C4-2B (cell line): ENCODE data around the gene RASA3.

Source experiments
- H3K27ac ChIP-seq: fragments of 450-650 bp; 2 replicates; pipeline ENCODE4 v1.5.1; 2017
- ZFX ChIP-seq: fragments of 450-650 bp; IDR thresholded peaks from 2 replicates; pipeline ENCODE4 v1.6.1; 2017
- TF ChIP-seq, protein P1 (sequence below): fragments of 450-650 bp; conservative IDR thresholded peaks from 2 replicates; pipeline ENCODE4 v1.5.1; 2017; ENCODE audit warnings: mild to moderate bottlenecking

RASA3 gene

DNA sequence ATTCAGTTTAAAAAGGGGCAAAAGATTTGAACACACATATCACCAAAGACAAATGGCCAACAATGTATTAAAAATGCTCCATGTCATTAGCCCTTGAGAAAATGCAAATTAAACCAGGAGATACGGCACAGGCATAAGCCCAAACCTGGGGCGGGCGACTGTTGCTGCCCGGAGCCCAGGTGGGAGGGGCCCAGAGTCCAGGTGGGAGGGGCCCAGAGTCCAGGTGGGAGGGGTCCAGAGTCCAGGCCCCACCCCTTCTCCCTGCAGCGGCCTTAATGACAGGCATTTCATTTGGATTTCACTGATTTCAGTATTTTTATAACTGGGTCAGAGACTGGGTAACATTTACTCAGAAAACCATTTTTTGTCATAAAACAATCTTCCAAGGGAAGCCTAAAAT lies 78.2 kb downstream of the RASA3 start:
- TF ChIP-seq ZFX = no peak
- TF ChIP-seq, protein P1, sequence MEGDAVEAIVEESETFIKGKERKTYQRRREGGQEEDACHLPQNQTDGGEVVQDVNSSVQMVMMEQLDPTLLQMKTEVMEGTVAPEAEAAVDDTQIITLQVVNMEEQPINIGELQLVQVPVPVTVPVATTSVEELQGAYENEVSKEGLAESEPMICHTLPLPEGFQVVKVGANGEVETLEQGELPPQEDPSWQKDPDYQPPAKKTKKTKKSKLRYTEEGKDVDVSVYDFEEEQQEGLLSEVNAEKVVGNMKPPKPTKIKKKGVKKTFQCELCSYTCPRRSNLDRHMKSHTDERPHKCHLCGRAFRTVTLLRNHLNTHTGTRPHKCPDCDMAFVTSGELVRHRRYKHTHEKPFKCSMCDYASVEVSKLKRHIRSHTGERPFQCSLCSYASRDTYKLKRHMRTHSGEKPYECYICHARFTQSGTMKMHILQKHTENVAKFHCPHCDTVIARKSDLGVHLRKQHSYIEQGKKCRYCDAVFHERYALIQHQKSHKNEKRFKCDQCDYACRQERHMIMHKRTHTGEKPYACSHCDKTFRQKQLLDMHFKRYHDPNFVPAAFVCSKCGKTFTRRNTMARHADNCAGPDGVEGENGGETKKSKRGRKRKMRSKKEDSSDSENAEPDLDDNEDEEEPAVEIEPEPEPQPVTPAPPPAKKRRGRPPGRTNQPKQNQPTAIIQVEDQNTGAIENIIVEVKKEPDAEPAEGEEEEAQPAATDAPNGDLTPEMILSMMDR = no peak
- H3K27ac ChIP-seq = no peak overlapping the region

DNA sequence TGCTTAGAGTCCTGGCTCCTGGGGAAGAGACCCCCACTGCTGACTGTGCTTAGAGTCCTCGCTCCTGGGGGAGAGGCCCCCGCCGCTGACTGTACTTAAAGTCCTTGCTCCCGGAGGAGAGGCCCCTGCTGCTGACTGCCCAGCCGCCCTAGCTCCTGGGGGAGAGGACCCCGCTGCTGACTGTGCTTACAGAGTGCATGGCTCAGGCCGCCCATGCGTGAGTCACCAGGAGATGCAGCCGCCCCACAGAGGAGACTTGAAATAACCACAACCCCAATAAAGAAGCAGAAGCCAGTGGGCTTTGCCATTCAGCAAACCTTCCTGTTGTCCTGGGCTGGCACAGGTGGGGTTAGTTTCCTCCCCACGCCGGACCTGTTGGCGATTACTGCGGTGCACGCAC lies 79.4 kb downstream of the RASA3 start:
- H3K27ac ChIP-seq = no peak overlapping the region
- no peak for TF ChIP-seq ZFX
- TF ChIP-seq, protein P1 = no peak

DNA sequence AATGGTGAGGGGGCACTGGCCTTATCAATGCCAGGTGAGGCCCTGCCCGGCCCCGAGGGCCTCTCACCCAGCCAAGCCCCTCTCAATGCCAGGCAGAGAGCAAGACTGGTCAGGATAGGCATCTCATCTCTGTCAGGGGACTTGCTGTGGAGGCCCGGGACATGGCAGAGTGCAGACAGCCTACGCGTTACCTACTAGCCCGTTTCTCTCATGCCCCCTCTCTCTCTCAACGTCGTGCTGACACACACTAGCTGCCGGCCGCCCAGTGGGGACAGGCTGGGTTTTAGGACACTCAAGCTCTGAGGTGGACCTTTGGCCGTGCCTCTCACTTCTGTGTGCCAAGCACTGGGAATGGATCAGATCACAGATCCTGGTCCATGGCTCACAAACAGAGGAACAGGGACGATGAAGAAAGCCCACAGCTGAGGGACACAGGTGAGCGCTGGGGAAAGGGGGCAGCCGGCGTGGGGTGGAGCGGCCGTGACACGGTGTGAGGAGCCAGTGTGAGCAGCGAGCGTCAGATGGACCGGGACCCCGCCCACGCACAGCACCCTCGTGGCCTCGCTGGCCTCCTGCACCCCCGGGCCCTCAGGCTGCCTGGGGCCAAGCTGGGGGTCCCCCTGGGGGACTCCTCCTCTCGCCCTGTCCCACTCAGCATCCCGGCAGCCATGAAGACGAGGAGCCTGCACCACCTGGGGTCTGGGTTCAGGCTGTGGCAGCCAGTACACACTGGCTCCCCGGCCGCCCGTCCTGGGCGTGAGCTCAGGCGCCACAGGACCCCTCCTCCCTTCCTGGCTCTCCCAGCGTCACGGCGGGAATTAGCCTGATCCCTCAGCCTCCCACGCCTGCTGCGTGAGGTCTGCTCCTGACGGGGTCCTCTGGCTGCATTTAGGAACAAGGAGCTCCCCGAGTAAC lies 81.6 kb downstream of the RASA3 start:
- no peak overlapping the region for H3K27ac ChIP-seq
- TF ChIP-seq, protein P1 = no peak
- no peak for TF ChIP-seq ZFX

DNA sequence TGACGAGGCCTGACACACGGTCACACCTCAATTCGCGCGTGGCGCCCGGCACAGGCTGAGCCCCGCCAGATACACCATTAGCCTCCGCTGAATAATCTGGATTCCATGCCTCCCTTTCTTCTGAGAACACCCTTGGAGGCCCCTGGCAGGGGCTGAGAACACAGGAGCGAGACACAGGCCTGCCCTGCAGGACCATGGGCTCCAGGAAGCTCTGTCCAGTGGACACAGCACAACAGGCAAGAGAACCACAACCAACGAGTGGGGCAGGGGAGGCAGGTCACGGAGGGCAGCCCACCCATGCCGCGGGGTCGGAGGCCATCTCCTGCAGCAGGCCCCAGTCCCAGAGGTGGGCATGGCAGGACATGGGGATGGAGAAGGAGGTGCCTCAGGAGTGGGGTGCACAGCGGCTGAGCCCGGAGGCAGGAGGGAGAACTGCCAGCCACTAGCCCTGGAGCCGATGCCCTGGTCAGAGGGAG lies 82.8 kb downstream of the RASA3 start:
- no peak overlapping the region for H3K27ac ChIP-seq

DNA sequence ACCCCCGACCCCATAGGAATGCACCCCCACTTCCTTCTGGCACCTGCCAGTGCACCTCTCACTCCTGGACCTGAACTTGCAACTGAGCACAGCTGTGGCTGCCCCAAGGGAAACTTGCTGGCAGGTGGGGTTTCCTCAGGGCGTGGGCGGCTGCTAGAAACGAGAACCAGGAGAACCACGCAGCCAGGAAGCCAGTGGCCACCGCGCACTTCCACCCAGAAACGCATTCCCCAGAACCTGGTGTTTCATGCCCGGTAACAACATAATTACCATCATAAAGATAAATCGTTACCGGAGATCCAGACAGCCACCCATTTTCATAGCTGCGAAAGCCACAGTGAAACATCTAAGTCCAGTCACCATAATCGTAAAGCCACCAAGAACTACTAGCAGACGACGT lies 83.4 kb downstream of the RASA3 start:
- H3K27ac ChIP-seq = no peak overlapping the region
- TF ChIP-seq ZFX = no peak
- TF ChIP-seq, protein P1 = no peak

More for the DNA sequence above, 82.8 kb downstream of the RASA3 start:
- TF ChIP-seq, protein P1 = no peak

DNA sequence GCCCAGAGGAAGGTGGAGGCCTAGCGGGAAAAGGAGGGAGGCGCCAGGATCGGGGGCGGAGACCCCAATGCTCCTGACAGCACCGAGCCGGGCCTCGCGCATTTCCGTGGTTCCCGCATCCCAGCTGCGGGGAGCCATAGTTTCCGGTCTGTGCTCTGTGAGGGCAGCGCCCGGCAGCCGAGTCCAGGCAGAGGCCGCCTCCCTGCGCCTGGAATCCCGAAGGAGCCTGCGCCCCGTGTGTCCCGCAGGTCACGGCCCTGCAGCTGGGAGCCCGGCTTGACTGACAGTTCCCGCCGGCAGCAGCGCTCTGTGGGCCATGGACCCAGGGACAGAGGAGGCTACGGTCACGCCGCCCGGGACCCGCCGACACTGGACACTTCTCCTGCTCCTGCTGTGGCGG lies 84.0 kb downstream of the RASA3 start:
- TF ChIP-seq, protein P1 = no peak
- TF ChIP-seq ZFX = no peak
- no peak overlapping the region for H3K27ac ChIP-seq

DNA sequence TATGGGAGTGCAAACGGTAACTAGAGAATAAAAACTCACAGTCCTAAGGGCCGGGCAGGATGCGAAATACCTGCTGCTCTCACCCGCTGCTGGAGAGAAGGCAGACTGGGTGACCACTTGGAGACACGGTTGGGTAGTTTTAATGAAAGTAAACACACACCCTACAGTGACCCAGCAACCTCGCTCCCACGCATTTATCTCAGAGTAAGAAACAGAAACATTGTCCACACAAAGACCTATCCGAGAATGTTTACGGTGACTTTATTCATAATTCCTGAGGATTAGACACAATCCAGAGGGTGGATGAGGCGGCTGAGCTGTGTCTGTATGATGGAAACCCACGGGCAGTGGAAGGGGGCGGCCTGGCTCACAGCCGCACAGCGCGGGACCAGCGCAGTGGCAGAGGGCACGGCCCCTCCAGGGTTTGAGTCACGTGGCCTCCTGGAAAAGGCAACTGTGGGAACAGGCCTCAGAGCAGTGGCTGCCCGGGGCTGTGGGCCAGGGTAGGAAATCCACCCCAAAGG lies 85.0 kb downstream of the RASA3 start:
- no peak overlapping the region for H3K27ac ChIP-seq
- TF ChIP-seq, protein P1 = no peak
- TF ChIP-seq ZFX = no peak
